PC-9 (cell line): ENCODE results near the gene CHST11. TPM values are rescaled to one million over a fixed set of nuclear protein-coding genes. Genes with fewer than 3 reads are reported as not detected.

Source experiments
- BruUV-seq: library from RNA; stranded (reverse); fragments of 400-500 nt; replicated peaks from 2 replicates; lab custom pipeline; 2021; lab: Mats Ljungman, UMichigan
- CTCF ChIA-PET: fragments of 300-600 bp; sonication (Branson Sonifier 250); formaldehyde crosslinking; loops from one replicate; lab custom pipeline; 2022; ENCODE audit warnings: antibody characterized with exemption; lab: Charles Lee
- POLR2A ChIA-PET: fragments of 300-600 bp; sonication (Branson Sonifier 250); formaldehyde crosslinking; loops from one replicate; lab custom pipeline; 2022; ENCODE audit warnings: antibody characterized with exemption; ENCODE audit not compliant: unreplicated experiment; lab: Charles Lee
- DNase-seq, 2 experiments: peaks; one replicate each; pipeline versions ENCODE4 v3.0.0 to v3.0.0-alpha.2; 2015 to 2022; ENCODE audit warnings: mixed read lengths in 1 of 2
- H2AFZ ChIP-seq: fragments of 200-600 bp; sonication (generic); 2 replicates; pipeline ENCODE4 v1.8.1; 2017; ENCODE audit warnings: antibody characterized with exemption
- H3F3A ChIP-seq: fragments of 200-600 bp; sonication (generic); 2 replicates; pipeline ENCODE4 v1.8.1; 2017; ENCODE audit warnings: antibody characterized with exemption, mild to moderate bottlenecking, low read depth; ENCODE audit not compliant: insufficient read depth
- H3K27ac ChIP-seq: fragments of 200-600 bp; sonication (generic); 2 replicates; pipeline ENCODE4 v1.6.1; 2016; ENCODE audit warnings: mixed run types
- H3K27me3 ChIP-seq: fragments of 200-600 bp; sonication (generic); 2 replicates; pipeline ENCODE4 v1.6.1; 2016; ENCODE audit warnings: low read depth, mixed run types; ENCODE audit not compliant: insufficient read depth
- H3K36me3 ChIP-seq: fragments of 200-600 bp; sonication (generic); 2 replicates; pipeline ENCODE4 v1.6.1; 2016; ENCODE audit warnings: low read depth, mixed run types
- H3K4me1 ChIP-seq: fragments of 200-600 bp; sonication (generic); replicated peaks from 2 replicates; pipeline ENCODE4 v1.6.1; 2016; ENCODE audit warnings: mixed run types; ENCODE audit not compliant: insufficient read depth
- H3K4me2 ChIP-seq: fragments of 200-600 bp; sonication (generic); 2 replicates; pipeline ENCODE4 v1.6.1; 2017; ENCODE audit warnings: mixed run types
- H3K4me3 ChIP-seq: fragments of 200-600 bp; sonication (generic); 2 replicates; pipeline ENCODE4 v1.6.1; 2016; ENCODE audit warnings: mixed run types
- H3K79me2 ChIP-seq: fragments of 200-600 bp; sonication (generic); 2 replicates; pipeline ENCODE4 v1.6.1; 2017; ENCODE audit warnings: low read depth, mixed run types
- H3K9me2 ChIP-seq: fragments of 200-600 bp; sonication (generic); 2 replicates; pipeline ENCODE4 v1.8.1; 2017; ENCODE audit warnings: mild to moderate bottlenecking; ENCODE audit not compliant: insufficient read depth
- H3K9me3 ChIP-seq: fragments of 200-600 bp; sonication (generic); 2 replicates; pipeline ENCODE4 v1.8.1; 2016; ENCODE audit warnings: low read depth; ENCODE audit not compliant: insufficient read depth
- H4K20me1 ChIP-seq: fragments of 200-600 bp; sonication (generic); 2 replicates; pipeline ENCODE4 v1.8.1; 2017; ENCODE audit not compliant: insufficient read depth
- CTCF ChIP-seq: fragments of 200-600 bp; sonication (generic); conservative IDR thresholded peaks from 2 replicates; pipeline ENCODE4 v1.6.1; 2017; ENCODE audit warnings: mixed run types, antibody characterized with exemption, mild to moderate bottlenecking, moderate library complexity
- EZH2 ChIP-seq: fragments of 200-600 bp; sonication (generic); IDR thresholded peaks from 2 replicates; pipeline ENCODE4 v1.8.0; 2017; ENCODE audit warnings: antibody characterized with exemption, low read depth
- intact Hi-C: fragments of 100-400 bp; cut with micrococcal nuclease; formaldehyde crosslinking; loops from one replicate; pipeline ENCODE4 v1.10.0; 2022; ENCODE audit not compliant: unreplicated experiment
- total RNA-seq: library from RNA; stranded (reverse); gene quantifications from 2 replicates; pipeline ENCODE4 v1.2.3, GENCODE V29; 2021

CHST11 gene
- total RNA-seq, 1 experiment from 2014 or later, result 39.9 TPM

DNA sequence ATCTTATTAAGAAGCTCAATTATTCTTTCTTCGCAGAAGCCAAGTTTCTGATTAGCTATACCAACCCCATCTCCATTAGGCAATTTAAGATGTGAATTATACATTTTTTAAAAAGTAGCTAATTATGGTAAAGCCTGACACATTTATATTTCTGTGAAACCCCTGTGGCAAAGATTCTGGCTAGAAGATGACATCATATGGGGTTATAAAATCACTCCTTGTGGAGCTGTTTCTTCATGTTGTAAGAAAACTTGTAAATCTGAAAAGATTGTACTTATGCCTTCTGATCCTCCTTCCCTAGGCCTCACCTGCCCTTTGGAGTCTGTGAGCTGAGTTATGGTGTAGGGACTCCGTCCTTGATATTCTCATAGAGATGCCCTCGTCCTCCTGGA is 78.1 kb downstream of the CHST11 start:
- Histone ChIP-seq H3K4me3 (no peak overlapping the region), H4K20me1 (peaks cover 10% of the 10 kb centered on the region; the same call in 1 of the 2 replicates), H3K4me1 (no peaks in the 10 kb centered on the region), H3F3A (peaks cover 16% of the 10 kb centered on the region; the same call in 1 of the 2 replicates), H3K79me2 (peaks cover 99% of the 10 kb centered on the region), H3K9me2 (no peaks in the 10 kb centered on the region), H3K27ac (no peak overlapping the region), H2AFZ (no peak overlapping the region), H3K4me2 (no peak overlapping the region), H3K9me3 (no peaks in the 10 kb centered on the region), H3K27me3 (no peaks in the 10 kb centered on the region), H3K36me3 (peaks cover 7% of the 10 kb centered on the region; the same call in 1 of the 2 replicates)
- TF ChIP-seq CTCF (no peak), EZH2 (no peak)
- intact Hi-C loops, result no loop called here
- ChIA-PET CTCF (no interaction called here), POLR2A (no interaction called here)
- BruUV-seq, result no TSS peak
- DNase-seq, result no peak

- CTCF ChIA-PET, result no interaction called here
These were observed 78.6 kb downstream of the CHST11 start for GRCh38 chr12:104535369-104535768.

DNA sequence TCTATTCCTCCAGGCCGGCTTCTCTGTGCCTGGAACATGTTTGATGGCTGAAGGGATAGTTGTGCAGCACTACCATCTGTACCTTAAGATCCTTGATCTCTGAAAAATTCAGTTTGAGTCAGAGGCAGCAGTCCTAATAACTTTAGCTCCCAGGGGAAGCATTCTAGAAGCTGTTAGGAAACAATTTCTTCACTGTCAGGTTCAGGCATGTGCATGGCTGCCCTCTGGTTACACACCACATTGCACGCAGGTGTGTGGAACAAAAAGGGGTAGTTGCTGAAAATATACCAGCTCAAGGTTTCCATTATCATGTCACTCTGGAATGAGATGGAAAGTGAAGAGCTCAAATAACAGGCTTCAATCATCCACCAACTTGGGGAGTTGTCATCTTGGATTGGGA is 80.1 kb downstream of the CHST11 start:
- no peak overlapping the region for H3K4me3 ChIP-seq
- H3K4me2 ChIP-seq, result no peak overlapping the region
- DNase-seq, result no peak
- CTCF ChIA-PET, result no interaction called here
- intact Hi-C loops, result no loop called here
- H4K20me1 ChIP-seq, result peaks cover 8% of the 10 kb centered on the region; the same call in 1 of the 2 replicates
- no peak overlapping the region for H3K27ac ChIP-seq
- H3K4me1 ChIP-seq, result no peaks in the 10 kb centered on the region
- H3K9me2 ChIP-seq, result no peaks in the 10 kb centered on the region
- H3F3A ChIP-seq, result peaks cover 22% of the 10 kb centered on the region; the same call in 1 of the 2 replicates
- TF ChIP-seq CTCF (no peak), EZH2 (no peak)
- H3K27me3 ChIP-seq, result no peaks in the 10 kb centered on the region
- peaks cover 7% of the 10 kb centered on the region; the same call in 1 of the 2 replicates for H3K36me3 ChIP-seq
- POLR2A ChIA-PET, result no interaction called here
- no peak overlapping the region for H2AFZ ChIP-seq
- BruUV-seq, result no TSS peak
- no peaks in the 10 kb centered on the region for H3K9me3 ChIP-seq
- H3K79me2 ChIP-seq, result peaks cover 99% of the 10 kb centered on the region

More at GRCh38 chr12:104535369-104535768, 78.6 kb downstream of the CHST11 start:
- intact Hi-C loops, result no loop called here
- POLR2A ChIA-PET, result no interaction called here
- no peak for DNase-seq
- TF ChIP-seq CTCF, result no peak
- no peak for TF ChIP-seq EZH2
- Histone ChIP-seq H4K20me1 (peaks cover 8% of the 10 kb centered on the region; the same call in 1 of the 2 replicates), H3K36me3 (peaks cover 7% of the 10 kb centered on the region; the same call in 1 of the 2 replicates), H3K9me2 (no peaks in the 10 kb centered on the region), H3F3A (peaks cover 19% of the 10 kb centered on the region; the same call in 1 of the 2 replicates), H3K4me3 (no peak overlapping the region), H3K4me1 (no peaks in the 10 kb centered on the region), H3K4me2 (no peak overlapping the region), H3K9me3 (no peaks in the 10 kb centered on the region), H2AFZ (no peak overlapping the region), H3K27ac (no peak overlapping the region), H3K27me3 (no peaks in the 10 kb centered on the region), H3K79me2 (peaks cover 99% of the 10 kb centered on the region)
- BruUV-seq, result no TSS peak
